SK-N-SH treated with all-trans-retinoic acid at 6 μM for 48 hours (cell line): ENCODE measurements around the gene EPHA6.

Experiments
- ARNTL ChIP-seq: fragments of 450-650 bp; formaldehyde crosslinking; IDR thresholded peaks from 2 replicates; pipeline ENCODE4 v1.5.0; 2020; ENCODE audit warnings: low read depth, mild to moderate bottlenecking, moderate library complexity, borderline replicate concordance
- ESRRG ChIP-seq: fragments of 250-450 bp; sonication (Bioruptor Pico); IDR thresholded peaks from 2 replicates; pipeline ENCODE4 v1.6.1; 2021; ENCODE audit warnings: mild to moderate bottlenecking
- GLIS3 ChIP-seq: fragments of 250-450 bp; sonication (Bioruptor Pico); IDR thresholded peaks from 2 replicates; pipeline ENCODE4 v1.5.0; 2020; ENCODE audit warnings: mild to moderate bottlenecking, moderate library complexity
- ISL1 ChIP-seq: fragments of 250-450 bp; sonication (Bioruptor Pico); IDR thresholded peaks from 2 replicates; pipeline ENCODE4 v2.1.2; 2022; ENCODE audit warnings: mild to moderate bottlenecking, moderate library complexity
- OSR1 ChIP-seq: fragments of 250-450 bp; sonication (Bioruptor Pico); IDR thresholded peaks from 2 replicates; pipeline ENCODE4 v1.8.0; 2022; ENCODE audit warnings: moderate library complexity, mild to moderate bottlenecking, inconsistent platforms
- PATZ1 ChIP-seq: fragments of 250-450 bp; sonication (Bioruptor Pico); IDR thresholded peaks from 2 replicates; pipeline ENCODE4 v1.8.0; 2020; ENCODE audit warnings: mild to moderate bottlenecking, moderate library complexity, borderline replicate concordance
- RARB ChIP-seq: fragments of 250-450 bp; sonication (Bioruptor Pico); IDR thresholded peaks from 2 replicates; pipeline ENCODE4 v1.8.0; 2021; ENCODE audit warnings: mild to moderate bottlenecking, moderate library complexity
- TCF4 ChIP-seq: fragments of 250-450 bp; sonication (Bioruptor Pico); IDR thresholded peaks from 2 replicates; pipeline ENCODE4 v1.8.0; 2021; ENCODE audit warnings: mild to moderate bottlenecking, moderate library complexity, borderline replicate concordance
- ZNF70 ChIP-seq: fragments of 450-650 bp; formaldehyde crosslinking; IDR thresholded peaks from 2 replicates; pipeline ENCODE4 v1.5.0; 2020; ENCODE audit warnings: mild to moderate bottlenecking, moderate library complexity
- TF ChIP-seq, protein P1 (sequence below): fragments of 250-450 bp; sonication (Bioruptor Pico); IDR thresholded peaks from 2 replicates; pipeline ENCODE4 v1.5.1; 2020; ENCODE audit warnings: low read depth, mild to moderate bottlenecking, moderate library complexity

DNA sequence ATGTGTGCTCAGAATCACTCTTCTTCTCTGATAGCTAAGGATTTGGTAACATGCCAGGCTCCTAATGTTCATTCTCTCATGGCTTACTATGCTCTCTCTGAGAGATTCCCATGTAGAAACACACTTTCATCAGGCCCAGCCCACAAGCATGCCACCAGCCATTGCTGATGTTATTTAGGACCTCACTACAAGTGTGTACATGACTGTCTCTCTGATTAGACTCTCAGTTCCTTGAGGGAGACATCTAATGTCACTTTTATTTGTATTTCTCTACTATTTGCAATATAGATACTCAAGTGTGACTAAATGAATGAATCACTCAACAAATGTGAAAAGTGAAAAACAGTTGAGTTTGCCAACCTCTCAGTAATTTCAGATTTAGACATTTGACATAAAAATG lies 865.8 kb downstream of the EPHA6 start:
- TF ChIP-seq GLIS3 (CRISPR knock-in tag): no peak
- no peak for TF ChIP-seq RARB (CRISPR knock-in tag)
- no peak for TF ChIP-seq ZNF70 (CRISPR knock-in tag)
- TF ChIP-seq TCF4 (CRISPR knock-in tag): no peak
- TF ChIP-seq ISL1 (CRISPR knock-in tag): no peak
- TF ChIP-seq PATZ1 (CRISPR knock-in tag): no peak
- TF ChIP-seq OSR1: no peak
- no peak for TF ChIP-seq ARNTL (CRISPR knock-in tag)
- no peak for TF ChIP-seq ESRRG (CRISPR knock-in tag)
- TF ChIP-seq, protein P1, sequence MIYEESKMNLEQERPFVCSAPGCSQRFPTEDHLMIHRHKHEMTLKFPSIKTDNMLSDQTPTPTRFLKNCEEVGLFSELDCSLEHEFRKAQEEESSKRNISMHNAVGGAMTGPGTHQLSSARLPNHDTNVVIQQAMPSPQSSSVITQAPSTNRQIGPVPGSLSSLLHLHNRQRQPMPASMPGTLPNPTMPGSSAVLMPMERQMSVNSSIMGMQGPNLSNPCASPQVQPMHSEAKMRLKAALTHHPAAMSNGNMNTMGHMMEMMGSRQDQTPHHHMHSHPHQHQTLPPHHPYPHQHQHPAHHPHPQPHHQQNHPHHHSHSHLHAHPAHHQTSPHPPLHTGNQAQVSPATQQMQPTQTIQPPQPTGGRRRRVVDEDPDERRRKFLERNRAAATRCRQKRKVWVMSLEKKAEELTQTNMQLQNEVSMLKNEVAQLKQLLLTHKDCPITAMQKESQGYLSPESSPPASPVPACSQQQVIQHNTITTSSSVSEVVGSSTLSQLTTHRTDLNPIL (CRISPR knock-in tag): no peak
